A549 (cell line): Measurements from ENCODE around the gene PRKACG. TPM values are rescaled to one million over a fixed set of nuclear protein-coding genes. Genes with fewer than 3 reads are reported as not detected.

Experiments
- ATAC-seq, 2 experiments: fragments of 200-7000 bp in 1 of 2; fragments of >200 bp in 1 of 2; cut with Nextera tagmentation in 1 of 2; cut with Tn5 transposase in 1 of 2; 3 replicates each; pipeline versions ENCODE4 v1.8.0 to v1.9.1; 2018 to 2020; ENCODE audit warnings: mild to moderate bottlenecking in 1 of 2, moderate library complexity in 1 of 2
- CTCF ChIA-PET: fragments of 300-600 bp; sonication (Branson Sonifier 250); formaldehyde crosslinking; extraction: SDS; loops from one replicate; lab custom pipeline; 2021; ENCODE audit warnings: antibody characterized with exemption, inconsistent platforms; lab: Yijun Ruan, JAX
- POLR2A ChIA-PET: fragments of 350-600 bp; formaldehyde crosslinking; extraction: SDS; loops from one replicate; lab custom pipeline; 2021; ENCODE audit warnings: antibody characterized with exemption, inconsistent platforms; lab: Yijun Ruan, JAX
- DNase-seq, 2 experiments: peaks; one replicate each; pipeline versions ENCODE4 v3.0.0 to v3.0.0-alpha.2; 2011 to 2016; ENCODE audit warnings: low read depth in 1 of 2, low spot score in 1 of 2
- FAIRE-seq: peaks from 2 replicates; lab custom pipeline; 2011; peaks lifted over from hg19 to GRCh38; lab: Jason Lieb, UNC
- H3K27ac ChIP-seq, 2 experiments: fragments of >200 bp; sonication (Bioruptor Twin); formaldehyde crosslinking; 3 replicates each; pipeline ENCODE4 v1.5.1; 2016 to 2017
- H3K4me1 ChIP-seq: fragments of >200 bp; sonication (Bioruptor Twin); formaldehyde crosslinking; 3 replicates; pipeline ENCODE4 v1.6.1; 2016
- H3K4me2 ChIP-seq: fragments of >200 bp; sonication (Bioruptor Twin); formaldehyde crosslinking; 3 replicates; pipeline ENCODE4 v1.6.1; 2016
- H3K4me3 ChIP-seq: fragments of >200 bp; sonication (Bioruptor Twin); formaldehyde crosslinking; 3 replicates; pipeline ENCODE4 v1.5.1; 2016
- H3K9me3 ChIP-seq: fragments of >200 bp; sonication (Bioruptor Twin); formaldehyde crosslinking; 3 replicates; pipeline ENCODE4 v1.6.1; 2016
- CBX2 ChIP-seq: fragments of 200-600 bp; sonication (generic); IDR thresholded peaks from 2 replicates; pipeline ENCODE4 v1.6.1; 2016; ENCODE audit warnings: low read depth, mild to moderate bottlenecking, borderline replicate concordance
- CBX8 ChIP-seq: fragments of 200-600 bp; sonication (generic); IDR thresholded peaks from 2 replicates; pipeline ENCODE4 v1.6.1; 2016
- CHD2 ChIP-seq: fragments of 150-350 bp; IDR thresholded peaks from 2 replicates; pipeline ENCODE4 v1.6.1; 2014; ENCODE audit warnings: low read length; ENCODE audit not compliant: partially characterized antibody
- CTCF ChIP-seq: fragments of >200 bp; sonication (Bioruptor Twin); formaldehyde crosslinking; IDR thresholded peaks from 3 replicates; pipeline ENCODE4 v1.5.1; 2016
- E2F6 ChIP-seq: IDR thresholded peaks from 2 replicates; pipeline ENCODE4 v1.6.1; 2012; ENCODE audit warnings: low read depth, borderline replicate concordance
- EHF ChIP-seq: fragments of 250-450 bp; sonication (Bioruptor Pico); IDR thresholded peaks from 2 replicates; pipeline ENCODE4 v1.5.0; 2020; ENCODE audit warnings: mild to moderate bottlenecking
- ELK1 ChIP-seq: fragments of 150-350 bp; IDR thresholded peaks from 2 replicates; pipeline ENCODE4 v1.6.1; 2014; ENCODE audit warnings: low read depth, mild to moderate bottlenecking, low read length
- GATA3 ChIP-seq: IDR thresholded peaks from 2 replicates; pipeline ENCODE4 v1.6.1; 2012; ENCODE audit warnings: borderline replicate concordance
- HEYL ChIP-seq: fragments of 250-450 bp; sonication (Bioruptor Pico); IDR thresholded peaks from 2 replicates; pipeline ENCODE4 v1.8.0; 2021; ENCODE audit warnings: mild to moderate bottlenecking, moderate library complexity
- HMGXB4 ChIP-seq: fragments of 250-450 bp; sonication (Bioruptor Pico); IDR thresholded peaks from 2 replicates; pipeline ENCODE4 v1.5.0; 2021; ENCODE audit warnings: mild to moderate bottlenecking, moderate library complexity, borderline replicate concordance
- HOXA7 ChIP-seq: fragments of 250-450 bp; sonication (Bioruptor Pico); IDR thresholded peaks from 2 replicates; pipeline ENCODE4 v1.5.0; 2020; ENCODE audit warnings: mild to moderate bottlenecking, moderate library complexity
- HOXB13 ChIP-seq: fragments of 250-450 bp; sonication (Bioruptor Pico); IDR thresholded peaks from 2 replicates; pipeline ENCODE4 v1.5.0; 2020; ENCODE audit warnings: low read depth, mild to moderate bottlenecking, moderate library complexity
- JUNB ChIP-seq: fragments of >200 bp; sonication (Bioruptor Twin); formaldehyde crosslinking; IDR thresholded peaks from 2 replicates; pipeline ENCODE4 v1.6.1; 2016
- KDM1A ChIP-seq: fragments of 200-600 bp; sonication (generic); IDR thresholded peaks from 2 replicates; pipeline ENCODE4 v1.6.1; 2016; ENCODE audit warnings: low read depth, mild to moderate bottlenecking
- MAFK ChIP-seq: fragments of 450-650 bp; IDR thresholded peaks from 2 replicates; pipeline ENCODE4 v1.6.1; 2014; ENCODE audit not compliant: partially characterized antibody
- MYC ChIP-seq: IDR thresholded peaks from 2 replicates; pipeline ENCODE4 v1.6.1; 2012; ENCODE audit warnings: mild to moderate bottlenecking, inconsistent platforms, low read length, improper control_type of control experiment, borderline replicate concordance
- PBX3 ChIP-seq: IDR thresholded peaks from 2 replicates; pipeline ENCODE4 v1.6.1; 2012
- RCOR1 ChIP-seq: fragments of 150-350 bp; IDR thresholded peaks from 2 replicates; pipeline ENCODE4 v1.6.1; 2014; ENCODE audit warnings: antibody characterized with exemption, low read length, low read depth
- REST ChIP-seq: fragments of 200-600 bp; sonication (generic); IDR thresholded peaks from 2 replicates; pipeline ENCODE4 v1.6.1; 2016; ENCODE audit warnings: antibody characterized with exemption, mild to moderate bottlenecking, moderate library complexity
- RFX5 ChIP-seq: fragments of 450-650 bp; IDR thresholded peaks from 2 replicates; pipeline ENCODE4 v1.7.1; 2014; ENCODE audit warnings: antibody characterized with exemption, mild to moderate bottlenecking, moderate library complexity
- SMC3 ChIP-seq: fragments of >200 bp; sonication (Bioruptor Twin); formaldehyde crosslinking; IDR thresholded peaks from 3 replicates; pipeline ENCODE4 v1.6.1; 2018; ENCODE audit warnings: inconsistent platforms
- SREBF2 ChIP-seq: fragments of 450-650 bp; IDR thresholded peaks from 2 replicates; pipeline ENCODE4 v1.6.1; 2014; ENCODE audit warnings: mild to moderate bottlenecking, moderate library complexity
- TFCP2L1 ChIP-seq: fragments of 250-450 bp; sonication (Bioruptor Pico); IDR thresholded peaks from 2 replicates; pipeline ENCODE4 v1.5.0; 2021; ENCODE audit warnings: mild to moderate bottlenecking
- ZC3H11A ChIP-seq: fragments of 450-650 bp; IDR thresholded peaks from 2 replicates; pipeline ENCODE4 v1.6.1; 2014; ENCODE audit warnings: antibody characterized with exemption, mild to moderate bottlenecking
- ZFP36 ChIP-seq: fragments of 450-650 bp; IDR thresholded peaks from 2 replicates; pipeline ENCODE4 v1.6.1; 2014; ENCODE audit warnings: borderline replicate concordance; ENCODE audit not compliant: partially characterized antibody
- ZNF302 ChIP-seq: fragments of 250-450 bp; sonication (Bioruptor Pico); IDR thresholded peaks from 2 replicates; pipeline ENCODE4 v1.9.0; 2021; ENCODE audit warnings: inconsistent platforms, mild to moderate bottlenecking, moderate library complexity
- WGBS: methylation state at CpG from one replicate; pipeline ENCODE4 v1.1.6; 2017; ENCODE audit errors: missing lambda C conversion rate; 5-methylcytosine and 5-hydroxymethylcytosine counted together
- polyA plus RNA-seq, 4 experiments: library from polyadenylated mRNA; depleted of rRNA in 3 of 4; stranded (reverse); fragments of >200 nt; fragmentation: RNase III in 1 of 4; extraction: RNeasy Plus Mini Kit Qiagen cat#74134 plus additional on column Dnase treatment in 1 of 4; gene quantifications; 2 replicates in 3 of 4; 3 replicates in 1 of 4; pipeline ENCODE4 v1.2.3, GENCODE V29; 2011 to 2017

Gene PRKACG
- polyA plus RNA-seq, 2 of the 4 experiments (the other 2 are of a cell fraction) = not detected

- TF ChIP-seq HMGXB4 (CRISPR knock-in tag) = no peak
- no peak for TF ChIP-seq CHD2
- TF ChIP-seq RCOR1 = no peak
- no peak for TF ChIP-seq CTCF
- no peak for TF ChIP-seq ZC3H11A
- no peak for TF ChIP-seq MAFK
- TF ChIP-seq HOXB13 (CRISPR knock-in tag) = no peak
- TF ChIP-seq MYC = no peak
- no peak for TF ChIP-seq HEYL
- no peak for TF ChIP-seq GATA3
- no peak for TF ChIP-seq CBX2
- no peak for TF ChIP-seq TFCP2L1 (CRISPR knock-in tag)
- TF ChIP-seq KDM1A = no peak
- no peak for TF ChIP-seq ELK1
- no peak for TF ChIP-seq REST
- no peak for TF ChIP-seq SREBF2
- Histone ChIP-seq H3K27ac (no peak overlapping the region), H3K4me3 (no peak overlapping the region), H3K9me3 (no peaks in the 10 kb centered on the region), H3K4me2 (no peak overlapping the region), H3K4me1 (no peaks in the 10 kb centered on the region)
- ChIA-PET CTCF (interaction anchor here (0.6 to 1.8 kb wide), 2 partner anchors 10 to 19 kb away, joined by 3 to 7 read pairs; no protein-coding TSS in a partner anchor), POLR2A (no interaction called here)
- no peak for ATAC-seq
- no peak for DNase-seq
- no peak for FAIRE-seq
- 0% methylated on average over 1 of the region's 1 CpG for WGBS
Observed at GRCh38 chr9:69009708-69010107, 4.2 kb downstream of the PRKACG start.

- POLR2A ChIA-PET = no interaction called here
- ATAC-seq = no peak
- no peak for TF ChIP-seq CTCF
- no peak for TF ChIP-seq ZFP36
- TF ChIP-seq CBX8 = no peak
- no peak for TF ChIP-seq RCOR1
- TF ChIP-seq RFX5 = no peak
- no peak for TF ChIP-seq ZNF302 (CRISPR knock-in tag)
- TF ChIP-seq PBX3 = no peak
- TF ChIP-seq HOXA7 (CRISPR knock-in tag) = no peak
- no peak for TF ChIP-seq EHF (CRISPR knock-in tag)
- no peak for TF ChIP-seq SMC3
- no peak for TF ChIP-seq E2F6
- TF ChIP-seq JUNB = no peak
Observed at GRCh38 chr9:69004836-69005235, 9.1 kb downstream of the PRKACG start.

More at GRCh38 chr9:69004836-69005235, 9.1 kb downstream of the PRKACG start:
- H3K4me3 ChIP-seq = no peak overlapping the region
- CTCF ChIA-PET = interaction anchor here (3.3 kb wide), 1 partner anchor 421 kb away, joined by 13 read pairs; no protein-coding TSS in a partner anchor
- DNase-seq (no peak), FAIRE-seq (no peak)
- WGBS = 46% methylated on average over 2 of the region's 2 CpGs
- H3K9me3 ChIP-seq = no peaks in the 10 kb centered on the region
- H3K4me1 ChIP-seq = no peaks in the 10 kb centered on the region
- H3K4me2 ChIP-seq = no peak overlapping the region
- H3K27ac ChIP-seq = no peak overlapping the region
